GM21367 (cell line): ENCODE data around the gene LAMC3.
"Not testable (repeated sequence)": the region's sequence is repeated elsewhere in the genome, so short reads cannot be mapped to it uniquely, and the experiment has no call there.

Experiments used
- ATAC-seq: cut with Tn5 transposase; IDR thresholded peaks from one replicate; pipeline ENCODE4 v1.9.1; 2021; ENCODE audit not compliant: unreplicated experiment

LAMC3 gene

DNA sequence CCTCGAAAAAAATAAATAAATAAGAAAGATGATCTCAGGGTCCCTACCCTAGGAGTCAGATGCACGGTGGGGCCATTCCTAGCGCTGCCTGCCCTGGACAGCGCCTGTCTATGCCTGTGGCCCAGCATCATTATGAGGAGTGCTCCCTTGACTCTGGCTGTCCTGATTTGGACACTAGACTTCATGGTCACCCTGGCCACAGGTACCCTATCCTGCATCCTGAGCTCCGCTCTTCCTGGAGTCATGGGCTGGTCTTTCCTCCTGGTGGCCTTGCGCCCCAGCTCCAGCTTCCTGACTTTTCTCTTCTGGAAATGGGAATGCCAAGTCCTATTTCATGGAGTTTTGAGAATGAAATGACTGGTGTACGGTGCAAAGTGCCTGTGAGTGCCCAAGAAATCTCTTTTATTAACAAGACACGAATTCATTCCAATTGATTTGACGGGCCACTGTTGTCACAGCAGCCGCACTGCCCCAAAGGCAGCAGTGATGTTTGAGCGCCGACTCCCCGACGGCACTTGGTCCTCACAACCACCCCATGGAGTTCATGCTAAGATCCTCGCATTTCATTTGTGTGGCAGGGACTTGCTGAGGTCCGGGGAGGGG lies 86.8 kb downstream of the LAMC3 start:
- no peak for ATAC-seq

GRCh38 chr9:131096269-131097125 lies 87.5 kb downstream of the LAMC3 start, which contains the start of gene AIF1L:
TSS of gene AIF1L (plus strand) at chr9:131096531. CDS start at chr9:131096630, 99 bp downstream.
- no peak for ATAC-seq

GRCh38 chr9:131097126-131097947 lies 88.4 kb downstream of the LAMC3 start:
- no peak for ATAC-seq

DNA sequence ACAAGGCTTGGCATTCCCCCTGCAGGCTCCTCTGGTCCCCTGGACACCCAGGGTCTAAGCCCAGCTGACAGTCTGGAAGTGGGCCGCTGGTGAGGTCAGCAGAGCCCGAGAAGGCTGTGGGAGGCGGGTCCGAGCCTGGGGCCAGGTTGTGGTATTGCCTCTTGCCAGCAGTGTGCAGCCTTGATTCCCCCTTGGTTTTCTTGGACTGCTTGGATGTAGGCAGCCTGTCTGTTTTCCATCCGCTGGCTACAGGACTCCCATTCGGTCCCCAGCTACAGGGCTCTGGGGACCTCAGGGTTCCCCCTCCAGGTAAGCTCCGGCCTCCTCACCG lies 88.9 kb downstream of the LAMC3 start:
- ATAC-seq: no peak

DNA sequence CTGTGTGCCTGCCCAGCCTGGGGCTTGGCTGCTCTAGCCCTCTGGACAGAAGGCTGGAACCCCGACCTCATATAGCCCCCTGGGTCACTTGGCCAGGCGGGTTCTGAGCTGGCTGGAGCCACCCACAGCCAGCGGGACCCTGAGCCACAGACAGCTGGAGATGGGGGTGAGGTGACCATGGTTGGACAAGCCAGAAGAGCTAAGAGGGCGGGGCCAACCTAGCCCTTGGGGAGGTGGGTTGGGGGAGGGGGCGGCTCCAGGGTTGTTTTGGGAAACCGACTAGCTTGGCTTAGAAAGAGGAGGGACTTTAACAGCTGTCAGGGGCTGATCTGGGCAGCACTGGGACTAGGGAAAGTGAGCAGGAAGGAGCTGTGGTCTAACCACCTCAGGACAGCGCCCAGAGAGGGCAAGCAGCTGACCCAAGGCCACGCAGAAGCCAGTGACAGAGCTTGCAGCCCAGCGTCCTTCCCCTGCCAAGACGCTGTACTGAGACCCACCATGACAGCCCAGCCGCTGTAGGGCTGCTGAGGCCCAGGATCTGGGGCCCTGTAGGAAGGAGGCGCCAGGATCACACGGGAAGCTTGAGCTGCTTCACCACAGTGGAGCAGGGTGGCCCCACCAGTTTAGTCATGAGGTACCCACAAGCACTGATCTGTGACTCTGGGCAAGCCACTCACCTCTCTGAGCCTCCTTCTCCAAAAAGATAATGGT lies 89.6 kb downstream of the LAMC3 start:
- no peak for ATAC-seq

GRCh38 chr9:131099102-131099606 lies 90.2 kb downstream of the LAMC3 start:
- ATAC-seq: no peak

GRCh38 chr9:131099845-131100244 lies 90.9 kb downstream of the LAMC3 start:
- not testable (repeated sequence) for ATAC-seq

DNA sequence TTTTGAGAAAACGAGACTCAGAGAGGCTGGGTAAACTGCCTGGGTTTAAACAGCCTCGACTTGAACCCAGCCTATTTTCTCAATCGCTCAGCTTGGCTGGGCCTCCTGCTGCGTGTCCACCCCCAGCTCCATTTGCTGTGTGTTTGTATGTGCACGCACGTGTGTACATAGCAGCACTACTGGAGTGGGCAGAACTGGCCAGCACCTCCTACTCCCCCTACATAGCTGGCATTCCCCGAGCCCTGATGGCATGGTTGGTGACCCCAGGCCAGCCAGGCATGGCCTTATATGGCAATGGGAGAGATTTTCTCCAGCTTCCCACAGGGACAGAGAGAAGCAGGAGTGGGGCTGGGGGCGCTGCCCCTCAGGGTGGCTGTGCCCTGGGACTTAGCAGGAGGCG lies 91.5 kb downstream of the LAMC3 start:
- ATAC-seq: no peak

- no peak for ATAC-seq
These were observed 92.4 kb downstream of the LAMC3 start for GRCh38 chr9:131101207-131101964.

GRCh38 chr9:131103024-131103423 lies 94.0 kb downstream of the LAMC3 start:
- ATAC-seq: no peak

- no peak for ATAC-seq
These were observed 94.6 kb downstream of the LAMC3 start for GRCh38 chr9:131103535-131103934.

GRCh38 chr9:131104016-131104740 lies 95.2 kb downstream of the LAMC3 start:
- no peak for ATAC-seq

DNA sequence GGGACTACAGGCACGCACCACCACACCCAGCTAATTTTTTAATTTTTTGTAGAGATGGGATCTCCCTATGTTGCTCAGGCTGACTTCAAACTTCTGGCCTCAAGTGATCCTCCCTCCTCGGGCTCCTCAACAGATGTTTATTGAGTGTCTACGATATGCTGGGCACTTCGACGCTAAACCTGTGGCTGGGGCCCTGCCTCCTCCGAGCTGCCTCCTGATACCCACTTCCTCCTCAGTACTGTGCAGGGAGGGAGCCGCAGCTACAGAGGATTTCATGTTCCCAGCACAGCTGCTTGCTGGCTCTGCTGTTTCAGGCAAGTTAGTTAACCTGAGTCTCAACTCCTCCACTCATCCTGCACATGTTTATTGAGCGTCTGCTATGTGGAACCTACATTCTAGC lies 97.0 kb downstream of the LAMC3 start:
- ATAC-seq: no peak

DNA sequence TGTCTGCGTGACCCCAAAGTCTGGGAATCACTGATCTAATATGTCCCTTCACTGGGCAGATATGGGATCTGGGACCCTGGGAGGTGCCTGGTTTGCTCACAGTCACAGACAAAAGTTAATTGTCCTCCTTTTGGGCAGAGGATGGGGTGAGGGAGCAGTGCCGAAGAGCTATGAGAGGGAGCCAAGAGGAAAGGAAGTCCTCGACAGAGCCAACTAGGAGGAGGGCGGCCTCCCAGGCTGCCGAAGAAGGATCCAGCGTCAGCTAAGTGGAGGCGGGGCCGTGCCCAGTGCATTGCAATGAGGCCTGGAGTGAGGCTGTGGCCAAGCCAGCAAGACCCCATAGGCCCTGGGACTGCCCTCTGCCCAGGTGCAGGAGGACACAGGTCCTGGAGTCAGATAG lies 98.8 kb downstream of the LAMC3 start:
- ATAC-seq: no peak

DNA sequence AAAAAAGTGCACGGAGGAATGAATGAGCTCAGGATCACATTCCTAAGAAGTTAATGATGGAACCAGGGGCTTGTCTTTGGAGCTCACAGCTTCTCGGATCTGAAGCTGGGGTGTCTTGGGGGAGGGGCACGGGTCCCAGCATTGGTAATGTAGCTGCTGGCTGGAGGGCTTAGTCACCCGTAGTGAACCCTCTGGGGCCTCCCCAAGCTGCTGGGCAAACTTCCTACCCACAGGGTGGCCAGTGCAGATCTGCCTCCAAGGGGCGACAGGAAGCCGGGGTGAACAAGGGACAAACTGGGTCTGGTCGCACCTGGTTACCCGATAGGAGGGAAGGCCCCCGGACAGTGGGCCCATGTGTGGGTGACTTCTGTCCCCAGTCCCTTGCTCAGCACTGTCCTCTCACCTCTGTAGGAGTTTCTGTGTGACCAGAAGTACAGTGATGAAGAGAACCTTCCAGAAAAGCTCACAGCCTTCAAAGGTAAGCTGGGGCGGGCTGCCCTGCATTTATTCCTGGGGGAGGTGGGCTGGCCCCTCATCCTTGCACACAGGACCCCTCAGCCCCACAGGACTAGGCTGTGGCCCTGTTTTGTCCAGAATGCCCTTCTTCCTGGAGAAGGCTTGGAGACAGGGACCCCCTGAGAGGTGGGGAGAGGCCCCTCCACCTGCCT lies 102.3 kb downstream of the LAMC3 start:
- ATAC-seq: no peak

GRCh38 chr9:131111854-131112311 lies 102.9 kb downstream of the LAMC3 start:
- ATAC-seq: no peak

DNA sequence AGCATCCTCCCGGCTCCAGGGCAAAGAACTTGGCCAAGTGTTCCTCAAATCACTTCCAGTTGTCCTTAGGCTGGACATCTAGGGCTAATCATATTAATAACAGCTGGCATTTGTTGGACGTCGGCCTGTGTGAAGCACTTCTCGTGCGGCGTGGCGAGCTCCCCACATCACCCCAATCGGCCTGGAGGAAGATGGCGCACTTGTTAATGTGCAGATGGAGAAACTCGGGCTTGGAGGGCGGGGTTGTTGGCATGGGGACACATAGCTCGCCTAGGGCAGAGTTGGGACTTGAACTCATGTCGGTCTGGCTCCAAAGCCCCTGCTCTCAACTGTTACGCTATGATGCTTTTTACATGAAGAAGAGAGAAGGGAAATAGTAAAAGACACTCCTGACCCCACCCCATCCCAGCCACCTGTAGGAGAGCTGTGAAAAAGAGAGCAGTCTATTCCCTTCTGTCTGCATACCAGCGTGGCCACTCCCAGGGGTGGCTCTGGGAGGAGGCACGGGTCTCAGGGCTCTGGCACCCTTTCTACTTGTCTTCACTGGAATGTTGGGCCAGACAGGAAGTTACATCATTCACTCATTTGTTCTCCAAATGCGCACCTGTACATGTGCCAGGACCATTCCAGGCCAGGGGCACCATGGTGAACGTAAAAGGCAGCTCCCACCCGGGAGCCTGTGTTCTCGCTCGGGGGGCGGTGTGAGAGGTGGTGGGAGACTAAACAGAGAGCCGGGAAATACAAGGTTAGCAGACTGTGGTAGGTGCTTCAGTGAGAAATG lies 103.6 kb downstream of the LAMC3 start:
- ATAC-seq: no peak

DNA sequence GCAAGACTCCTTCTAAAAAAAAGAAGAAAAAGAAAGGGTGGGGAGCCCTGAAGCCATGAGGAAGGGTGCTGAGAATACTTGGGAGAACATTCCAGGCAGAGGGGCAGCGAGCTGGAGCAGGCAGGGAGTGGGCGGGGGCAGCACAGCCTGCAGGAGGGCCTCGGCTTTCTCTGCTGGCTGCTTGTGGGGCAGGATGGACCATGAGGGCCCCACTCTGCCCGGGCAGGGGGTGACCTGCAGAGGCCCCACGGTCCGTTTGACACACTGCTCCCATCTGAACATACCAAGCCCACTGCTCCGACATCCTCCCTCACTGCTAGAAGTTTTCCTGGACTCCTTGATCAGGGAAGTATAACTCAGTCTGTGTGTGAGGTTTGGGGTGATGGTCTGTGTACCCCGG lies 104.7 kb downstream of the LAMC3 start:
- no peak for ATAC-seq
